ENCODE results near the gene IL32.

IL32 gene

DNA sequence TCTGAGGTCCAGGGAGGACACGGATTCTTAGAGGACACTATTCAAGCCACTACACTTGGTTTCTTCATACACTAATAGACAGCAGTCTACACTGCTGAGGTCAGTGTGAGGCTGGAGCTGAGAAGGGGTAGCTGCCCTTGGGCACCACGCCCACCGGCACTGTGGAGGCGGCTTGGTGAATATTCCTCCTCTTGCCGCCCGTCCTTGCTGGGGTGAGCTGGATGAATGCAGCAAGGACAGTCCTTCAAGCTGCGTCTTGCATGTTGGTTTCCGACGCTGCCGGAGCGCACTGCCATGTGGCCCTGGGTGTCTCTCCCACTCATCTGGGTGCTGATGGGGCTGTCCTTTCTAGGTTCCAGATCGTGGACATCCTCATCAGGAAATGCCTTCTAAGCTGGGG lies 49.6 kb downstream of the IL32 start:
- no peak for ATAC-seq
- no peak for TF ChIP-seq ZC3H10 (CRISPR knock-in tag; IDR thresholded peaks at IDR 0.05)
- TF ChIP-seq, protein P1, sequence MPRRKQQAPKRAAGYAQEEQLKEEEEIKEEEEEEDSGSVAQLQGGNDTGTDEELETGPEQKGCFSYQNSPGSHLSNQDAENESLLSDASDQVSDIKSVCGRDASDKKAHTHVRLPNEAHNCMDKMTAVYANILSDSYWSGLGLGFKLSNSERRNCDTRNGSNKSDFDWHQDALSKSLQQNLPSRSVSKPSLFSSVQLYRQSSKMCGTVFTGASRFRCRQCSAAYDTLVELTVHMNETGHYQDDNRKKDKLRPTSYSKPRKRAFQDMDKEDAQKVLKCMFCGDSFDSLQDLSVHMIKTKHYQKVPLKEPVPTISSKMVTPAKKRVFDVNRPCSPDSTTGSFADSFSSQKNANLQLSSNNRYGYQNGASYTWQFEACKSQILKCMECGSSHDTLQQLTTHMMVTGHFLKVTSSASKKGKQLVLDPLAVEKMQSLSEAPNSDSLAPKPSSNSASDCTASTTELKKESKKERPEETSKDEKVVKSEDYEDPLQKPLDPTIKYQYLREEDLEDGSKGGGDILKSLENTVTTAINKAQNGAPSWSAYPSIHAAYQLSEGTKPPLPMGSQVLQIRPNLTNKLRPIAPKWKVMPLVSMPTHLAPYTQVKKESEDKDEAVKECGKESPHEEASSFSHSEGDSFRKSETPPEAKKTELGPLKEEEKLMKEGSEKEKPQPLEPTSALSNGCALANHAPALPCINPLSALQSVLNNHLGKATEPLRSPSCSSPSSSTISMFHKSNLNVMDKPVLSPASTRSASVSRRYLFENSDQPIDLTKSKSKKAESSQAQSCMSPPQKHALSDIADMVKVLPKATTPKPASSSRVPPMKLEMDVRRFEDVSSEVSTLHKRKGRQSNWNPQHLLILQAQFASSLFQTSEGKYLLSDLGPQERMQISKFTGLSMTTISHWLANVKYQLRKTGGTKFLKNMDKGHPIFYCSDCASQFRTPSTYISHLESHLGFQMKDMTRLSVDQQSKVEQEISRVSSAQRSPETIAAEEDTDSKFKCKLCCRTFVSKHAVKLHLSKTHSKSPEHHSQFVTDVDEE (CRISPR knock-in tag; IDR thresholded peaks at IDR 0.05) = no peak
- TF ChIP-seq, protein P2, sequence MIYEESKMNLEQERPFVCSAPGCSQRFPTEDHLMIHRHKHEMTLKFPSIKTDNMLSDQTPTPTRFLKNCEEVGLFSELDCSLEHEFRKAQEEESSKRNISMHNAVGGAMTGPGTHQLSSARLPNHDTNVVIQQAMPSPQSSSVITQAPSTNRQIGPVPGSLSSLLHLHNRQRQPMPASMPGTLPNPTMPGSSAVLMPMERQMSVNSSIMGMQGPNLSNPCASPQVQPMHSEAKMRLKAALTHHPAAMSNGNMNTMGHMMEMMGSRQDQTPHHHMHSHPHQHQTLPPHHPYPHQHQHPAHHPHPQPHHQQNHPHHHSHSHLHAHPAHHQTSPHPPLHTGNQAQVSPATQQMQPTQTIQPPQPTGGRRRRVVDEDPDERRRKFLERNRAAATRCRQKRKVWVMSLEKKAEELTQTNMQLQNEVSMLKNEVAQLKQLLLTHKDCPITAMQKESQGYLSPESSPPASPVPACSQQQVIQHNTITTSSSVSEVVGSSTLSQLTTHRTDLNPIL (CRISPR knock-in tag; IDR thresholded peaks at IDR 0.05; ENCODE audit: low read depth) = no peak

DNA sequence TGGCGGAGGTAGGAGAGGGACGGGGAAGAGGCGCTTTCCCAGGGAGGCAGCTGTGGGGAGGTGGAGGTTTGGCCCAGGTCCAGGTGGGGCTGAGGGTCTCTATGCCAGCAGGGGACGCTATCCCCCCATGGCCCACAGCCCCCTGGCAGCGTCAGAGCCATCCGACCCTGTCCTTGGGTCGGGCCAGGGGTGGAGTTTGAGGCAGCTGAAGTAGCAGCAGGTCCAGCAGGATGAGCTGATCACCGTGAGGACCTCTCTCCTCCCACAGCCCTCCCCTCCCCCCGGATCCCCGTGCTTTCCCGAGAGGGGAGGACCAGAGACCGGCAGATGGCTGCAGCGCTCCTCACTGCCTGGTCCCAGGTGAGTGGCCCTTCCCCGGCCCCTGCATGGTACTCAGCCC lies 50.1 kb downstream of the IL32 start:
- ATAC-seq = no peak
- TF ChIP-seq OSR1 (CRISPR knock-in tag; IDR thresholded peaks at IDR 0.05) (no peak), ISL1 (CRISPR knock-in tag; IDR thresholded peaks at IDR 0.05) (no peak), RARB (CRISPR knock-in tag; IDR thresholded peaks at IDR 0.05) (no peak), SNAI2 (CRISPR knock-in tag; IDR thresholded peaks at IDR 0.05) (no peak), TCF4 (CRISPR knock-in tag; IDR thresholded peaks at IDR 0.05; ENCODE audit: borderline replicate concordance) (no peak), ZFP30 (CRISPR knock-in tag; IDR thresholded peaks at IDR 0.05) (no peak), ZFP3 (CRISPR knock-in tag; IDR thresholded peaks at IDR 0.05) (no peak), CSDC2 (CRISPR knock-in tag; IDR thresholded peaks at IDR 0.05) (no peak), TOX (CRISPR knock-in tag; IDR thresholded peaks at IDR 0.05; ENCODE audit: borderline replicate concordance) (no peak)
- TF ChIP-seq, protein P3, sequence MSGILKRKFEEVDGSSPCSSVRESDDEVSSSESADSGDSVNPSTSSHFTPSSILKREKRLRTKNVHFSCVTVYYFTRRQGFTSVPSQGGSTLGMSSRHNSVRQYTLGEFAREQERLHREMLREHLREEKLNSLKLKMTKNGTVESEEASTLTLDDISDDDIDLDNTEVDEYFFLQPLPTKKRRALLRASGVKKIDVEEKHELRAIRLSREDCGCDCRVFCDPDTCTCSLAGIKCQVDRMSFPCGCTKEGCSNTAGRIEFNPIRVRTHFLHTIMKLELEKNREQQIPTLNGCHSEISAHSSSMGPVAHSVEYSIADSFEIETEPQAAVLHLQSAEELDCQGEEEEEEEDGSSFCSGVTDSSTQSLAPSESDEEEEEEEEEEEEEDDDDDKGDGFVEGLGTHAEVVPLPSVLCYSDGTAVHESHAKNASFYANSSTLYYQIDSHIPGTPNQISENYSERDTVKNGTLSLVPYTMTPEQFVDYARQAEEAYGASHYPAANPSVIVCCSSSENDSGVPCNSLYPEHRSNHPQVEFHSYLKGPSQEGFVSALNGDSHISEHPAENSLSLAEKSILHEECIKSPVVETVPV (CRISPR knock-in tag; IDR thresholded peaks at IDR 0.05) = no peak
- TF ChIP-seq, protein P1 (CRISPR knock-in tag; IDR thresholded peaks at IDR 0.05) = no peak
- TF ChIP-seq, protein P4, sequence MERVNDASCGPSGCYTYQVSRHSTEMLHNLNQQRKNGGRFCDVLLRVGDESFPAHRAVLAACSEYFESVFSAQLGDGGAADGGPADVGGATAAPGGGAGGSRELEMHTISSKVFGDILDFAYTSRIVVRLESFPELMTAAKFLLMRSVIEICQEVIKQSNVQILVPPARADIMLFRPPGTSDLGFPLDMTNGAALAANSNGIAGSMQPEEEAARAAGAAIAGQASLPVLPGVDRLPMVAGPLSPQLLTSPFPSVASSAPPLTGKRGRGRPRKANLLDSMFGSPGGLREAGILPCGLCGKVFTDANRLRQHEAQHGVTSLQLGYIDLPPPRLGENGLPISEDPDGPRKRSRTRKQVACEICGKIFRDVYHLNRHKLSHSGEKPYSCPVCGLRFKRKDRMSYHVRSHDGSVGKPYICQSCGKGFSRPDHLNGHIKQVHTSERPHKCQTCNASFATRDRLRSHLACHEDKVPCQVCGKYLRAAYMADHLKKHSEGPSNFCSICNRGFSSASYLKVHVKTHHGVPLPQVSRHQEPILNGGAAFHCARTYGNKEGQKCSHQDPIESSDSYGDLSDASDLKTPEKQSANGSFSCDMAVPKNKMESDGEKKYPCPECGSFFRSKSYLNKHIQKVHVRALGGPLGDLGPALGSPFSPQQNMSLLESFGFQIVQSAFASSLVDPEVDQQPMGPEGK (CRISPR knock-in tag; IDR thresholded peaks at IDR 0.05; ENCODE audit: borderline replicate concordance) = no peak

DNA sequence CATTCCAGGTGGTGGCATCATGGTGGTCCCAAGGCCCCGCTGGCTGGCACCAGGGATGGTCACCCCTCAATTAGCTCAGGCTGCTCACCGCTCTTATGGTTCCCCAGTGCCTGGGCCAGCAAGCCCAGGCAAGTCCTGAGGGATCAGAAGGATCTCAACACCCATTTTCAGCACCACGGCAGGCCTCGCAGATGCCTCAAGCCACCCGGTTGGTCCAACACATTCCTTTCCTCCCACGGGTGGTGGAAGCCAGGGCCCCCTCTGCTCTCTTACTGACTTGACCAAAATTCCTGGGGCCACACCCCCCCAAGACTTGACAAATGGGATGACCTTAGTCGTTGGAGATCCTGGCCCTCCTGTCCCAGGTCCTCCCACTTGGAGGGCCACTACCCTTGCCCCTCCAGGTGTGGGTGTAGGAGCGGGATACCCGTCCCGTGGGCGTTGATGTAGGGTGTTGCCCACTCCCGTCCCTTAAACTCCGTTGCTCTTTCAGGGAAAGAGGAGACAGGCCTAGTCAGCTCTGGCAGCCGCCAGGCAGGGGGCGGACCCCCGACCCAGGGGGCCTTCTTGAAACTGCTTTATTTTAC lies 52.9 kb downstream of the IL32 start:
- TF ChIP-seq PPARA (CRISPR knock-in tag; IDR thresholded peaks at IDR 0.05; ENCODE audit: borderline replicate concordance) (no peak), ESRRG (CRISPR knock-in tag; IDR thresholded peaks at IDR 0.05) (no peak), CSDC2 (CRISPR knock-in tag; IDR thresholded peaks at IDR 0.05) (no peak), ZNF8 (CRISPR knock-in tag; IDR thresholded peaks at IDR 0.05) (no peak), ARNTL (CRISPR knock-in tag; IDR thresholded peaks at IDR 0.05; ENCODE audit: borderline replicate concordance, low read depth) (no peak), BACH2 (CRISPR knock-in tag; IDR thresholded peaks at IDR 0.05; ENCODE audit: borderline replicate concordance) (no peak), GLIS3 (CRISPR knock-in tag; IDR thresholded peaks at IDR 0.05) (no peak), ZNF70 (CRISPR knock-in tag; IDR thresholded peaks at IDR 0.05) (no peak)
- TF ChIP-seq, protein P5, sequence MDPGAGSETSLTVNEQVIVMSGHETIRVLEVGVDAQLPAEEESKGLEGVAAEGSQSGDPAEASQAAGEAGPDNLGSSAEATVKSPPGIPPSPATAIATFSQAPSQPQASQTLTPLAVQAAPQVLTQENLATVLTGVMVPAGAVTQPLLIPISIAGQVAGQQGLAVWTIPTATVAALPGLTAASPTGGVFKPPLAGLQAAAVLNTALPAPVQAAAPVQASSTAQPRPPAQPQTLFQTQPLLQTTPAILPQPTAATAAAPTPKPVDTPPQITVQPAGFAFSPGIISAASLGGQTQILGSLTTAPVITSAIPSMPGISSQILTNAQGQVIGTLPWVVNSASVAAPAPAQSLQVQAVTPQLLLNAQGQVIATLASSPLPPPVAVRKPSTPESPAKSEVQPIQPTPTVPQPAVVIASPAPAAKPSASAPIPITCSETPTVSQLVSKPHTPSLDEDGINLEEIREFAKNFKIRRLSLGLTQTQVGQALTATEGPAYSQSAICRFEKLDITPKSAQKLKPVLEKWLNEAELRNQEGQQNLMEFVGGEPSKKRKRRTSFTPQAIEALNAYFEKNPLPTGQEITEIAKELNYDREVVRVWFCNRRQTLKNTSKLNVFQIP (CRISPR knock-in tag; IDR thresholded peaks at IDR 0.05; ENCODE audit: borderline replicate concordance, low read depth) = no peak
- TF ChIP-seq, protein P2 (CRISPR knock-in tag; IDR thresholded peaks at IDR 0.05; ENCODE audit: low read depth) = no peak
- no peak for ATAC-seq

Data from SK-N-SH treated with all-trans-retinoic acid at 6 μM for 48 hours (cell line).